Neural progenitor cell (in vitro differentiated cells): ENCODE data around the gene PJA2. TPM values are rescaled to one million over a fixed set of nuclear protein-coding genes. Genes with fewer than 3 reads are reported as not detected.

Experiments used
- DNase-seq: peaks from one replicate; pipeline ENCODE4 v3.0.0-alpha.2; 2016; ENCODE audit warnings: low spot score
- H2AFZ ChIP-seq: fragments of 200-600 bp; sonication (generic); replicated peaks from 2 replicates; pipeline ENCODE4 v1.6.1; 2016; ENCODE audit warnings: antibody characterized with exemption
- H3F3A ChIP-seq: fragments of 200-600 bp; sonication (generic); 2 replicates; pipeline ENCODE4 v1.6.1; 2016; ENCODE audit warnings: antibody characterized with exemption, low read depth
- H3K27ac ChIP-seq: fragments of 200-600 bp; sonication (generic); 2 replicates; pipeline ENCODE4 v1.5.1; 2016; ENCODE audit warnings: mild to moderate bottlenecking
- H3K27me3 ChIP-seq: fragments of 200-600 bp; sonication (generic); 2 replicates; pipeline ENCODE4 v1.6.1; 2016; ENCODE audit warnings: mild to moderate bottlenecking, moderate library complexity
- H3K36me3 ChIP-seq: fragments of 200-600 bp; sonication (generic); 2 replicates; pipeline ENCODE4 v1.5.1; 2016
- H3K4me1 ChIP-seq: fragments of 200-600 bp; sonication (generic); 2 replicates; pipeline ENCODE4 v1.6.1; 2016; ENCODE audit warnings: mixed run types
- H3K4me2 ChIP-seq: fragments of 200-600 bp; sonication (generic); 2 replicates; pipeline ENCODE4 v1.6.1; 2016
- H3K4me3 ChIP-seq: fragments of 200-600 bp; sonication (generic); 2 replicates; pipeline ENCODE4 v1.5.1; 2016
- H3K79me2 ChIP-seq: fragments of 200-600 bp; sonication (generic); 2 replicates; pipeline ENCODE4 v1.6.1; 2016; ENCODE audit warnings: low read depth
- H3K9ac ChIP-seq: fragments of 200-600 bp; sonication (generic); 2 replicates; pipeline ENCODE4 v1.6.1; 2016
- H3K9me3 ChIP-seq: fragments of 200-600 bp; sonication (generic); 2 replicates; pipeline ENCODE4 v1.5.1; 2016; ENCODE audit warnings: low read depth
- H4K20me1 ChIP-seq: fragments of 200-600 bp; sonication (generic); 2 replicates; pipeline ENCODE4 v1.6.1; 2016; ENCODE audit warnings: low read depth
- H3K27ac Mint-ChIP-seq: 3 replicates; pipeline ENCODE4 v1.8.0; 2021; ENCODE audit warnings: mixed read lengths
- H3K27me3 Mint-ChIP-seq: 2 replicates; pipeline ENCODE4 v1.8.0; 2022; ENCODE audit warnings: low read depth, mild to moderate bottlenecking, inconsistent platforms, moderate library complexity, mixed read lengths; ENCODE audit not compliant: insufficient read depth
- H3K36me3 Mint-ChIP-seq: 3 replicates; pipeline ENCODE4 v1.8.0; 2021; ENCODE audit warnings: mixed read lengths
- H3K4me1 Mint-ChIP-seq: 3 replicates; pipeline ENCODE4 v1.8.0; 2021; ENCODE audit warnings: mixed read lengths
- H3K4me3 Mint-ChIP-seq: 3 replicates; pipeline ENCODE4 v1.8.0; 2021; ENCODE audit warnings: mild to moderate bottlenecking, moderate library complexity, mixed read lengths
- H3K9me3 Mint-ChIP-seq: 3 replicates; pipeline ENCODE4 v1.8.0; 2020; ENCODE audit warnings: mixed read lengths
- EZH2 ChIP-seq: fragments of 200-600 bp; sonication (generic); IDR thresholded peaks from 2 replicates; pipeline ENCODE4 v1.6.1; 2017; ENCODE audit warnings: antibody characterized with exemption, mild to moderate bottlenecking, moderate library complexity
- EZH2phosphoT487 ChIP-seq: fragments of 200-600 bp; sonication (generic); IDR thresholded peaks from 2 replicates; pipeline ENCODE4 v1.6.1; 2017; ENCODE audit warnings: antibody characterized with exemption
- total RNA-seq: library from RNA; depleted of rRNA; stranded (reverse); fragments of >200 nt; gene quantifications from 2 replicates; pipeline ENCODE4 v1.2.3, GENCODE V29; 2015; ENCODE audit warnings: low replicate concordance
- TF ChIP-seq, protein P1 (sequence below): fragments of 200-600 bp; sonication (generic); IDR thresholded peaks from 2 replicates; pipeline ENCODE4 v1.5.1; 2017; ENCODE audit warnings: antibody characterized with exemption, mild to moderate bottlenecking

The PJA2 gene
- total RNA-seq, 1 donor from 2014 or later, result 128 TPM

DNA sequence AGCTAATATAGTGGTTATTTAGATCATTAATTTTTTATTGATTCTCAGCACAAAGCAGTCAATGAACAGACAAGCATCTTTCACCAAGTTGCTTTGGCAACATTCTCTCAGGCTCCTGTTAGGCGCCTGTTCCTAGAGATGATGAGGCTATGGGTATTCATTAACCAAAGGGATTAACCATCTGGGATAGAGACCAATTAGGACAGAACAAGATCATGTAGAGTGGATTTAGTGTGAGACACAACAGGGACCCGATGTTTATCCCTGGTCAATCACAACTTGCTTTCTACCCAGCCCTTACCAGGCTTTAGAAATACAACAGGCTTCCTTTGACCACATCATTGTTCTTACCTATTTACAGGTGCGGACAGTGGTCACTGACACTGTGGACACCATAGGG lies 82.2 kb downstream of the PJA2 start:
- Histone ChIP-seq H4K20me1 (peaks cover 4% of the 10 kb centered on the region), H3K27ac (no peak overlapping the region), H3K79me2 (no peaks in the 10 kb centered on the region), H3K9ac (no peak overlapping the region), H3K27me3 (no peaks in the 10 kb centered on the region), H3F3A (peaks cover 26% of the 10 kb centered on the region), H3K4me3 (no peak overlapping the region), H3K36me3 (no peaks in the 10 kb centered on the region), H3K9me3 (no peaks in the 10 kb centered on the region), H3K4me2 (peak overlapping the region; percentile 29), H2AFZ (no peak overlapping the region), H3K4me1 (peaks cover 47% of the 10 kb centered on the region)
- peaks cover 5% of the 10 kb centered on the region for H3K4me1 Mint-ChIP-seq
- H3K36me3 Mint-ChIP-seq, result peaks cover 2% of the 10 kb centered on the region
- no peak overlapping the region for H3K27ac Mint-ChIP-seq
- H3K4me3 Mint-ChIP-seq, result no peak overlapping the region
- H3K9me3 Mint-ChIP-seq, result no peaks in the 10 kb centered on the region
- DNase-seq, result peak; percentile 57
- no peaks in the 10 kb centered on the region for H3K27me3 Mint-ChIP-seq
- TF ChIP-seq, protein P1, sequence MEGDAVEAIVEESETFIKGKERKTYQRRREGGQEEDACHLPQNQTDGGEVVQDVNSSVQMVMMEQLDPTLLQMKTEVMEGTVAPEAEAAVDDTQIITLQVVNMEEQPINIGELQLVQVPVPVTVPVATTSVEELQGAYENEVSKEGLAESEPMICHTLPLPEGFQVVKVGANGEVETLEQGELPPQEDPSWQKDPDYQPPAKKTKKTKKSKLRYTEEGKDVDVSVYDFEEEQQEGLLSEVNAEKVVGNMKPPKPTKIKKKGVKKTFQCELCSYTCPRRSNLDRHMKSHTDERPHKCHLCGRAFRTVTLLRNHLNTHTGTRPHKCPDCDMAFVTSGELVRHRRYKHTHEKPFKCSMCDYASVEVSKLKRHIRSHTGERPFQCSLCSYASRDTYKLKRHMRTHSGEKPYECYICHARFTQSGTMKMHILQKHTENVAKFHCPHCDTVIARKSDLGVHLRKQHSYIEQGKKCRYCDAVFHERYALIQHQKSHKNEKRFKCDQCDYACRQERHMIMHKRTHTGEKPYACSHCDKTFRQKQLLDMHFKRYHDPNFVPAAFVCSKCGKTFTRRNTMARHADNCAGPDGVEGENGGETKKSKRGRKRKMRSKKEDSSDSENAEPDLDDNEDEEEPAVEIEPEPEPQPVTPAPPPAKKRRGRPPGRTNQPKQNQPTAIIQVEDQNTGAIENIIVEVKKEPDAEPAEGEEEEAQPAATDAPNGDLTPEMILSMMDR, result no peak
- TF ChIP-seq EZH2phosphoT487, result peak; percentile 88

GRCh38 chr5:109326919-109327318 lies 82.9 kb downstream of the PJA2 start:
- H3K9me3 ChIP-seq, result no peaks in the 10 kb centered on the region
- H3K27me3 Mint-ChIP-seq, result no peaks in the 10 kb centered on the region
- H3K9me3 Mint-ChIP-seq, result no peaks in the 10 kb centered on the region
- H3K4me1 ChIP-seq, result peaks cover 47% of the 10 kb centered on the region
- no peak overlapping the region for H3K4me3 ChIP-seq
- H3K4me2 ChIP-seq, result peak overlapping the region; percentile 29
- no peaks in the 10 kb centered on the region for H3K27me3 ChIP-seq
- H3K4me3 Mint-ChIP-seq, result no peak overlapping the region
- no peak overlapping the region for H3K9ac ChIP-seq
- no peak overlapping the region for H3K27ac ChIP-seq
- peaks cover 2% of the 10 kb centered on the region for H3K36me3 Mint-ChIP-seq
- DNase-seq, result no peak
- peaks cover 4% of the 10 kb centered on the region for H4K20me1 ChIP-seq
- no peak overlapping the region for H3K27ac Mint-ChIP-seq
- H3F3A ChIP-seq, result peaks cover 26% of the 10 kb centered on the region
- TF ChIP-seq, protein P1, result no peak
- TF ChIP-seq EZH2phosphoT487 (no peak), EZH2 (no peak)
- H3K4me1 Mint-ChIP-seq, result peaks cover 5% of the 10 kb centered on the region
- no peaks in the 10 kb centered on the region for H3K79me2 ChIP-seq
- no peaks in the 10 kb centered on the region for H3K36me3 ChIP-seq
- no peak overlapping the region for H2AFZ ChIP-seq

DNA sequence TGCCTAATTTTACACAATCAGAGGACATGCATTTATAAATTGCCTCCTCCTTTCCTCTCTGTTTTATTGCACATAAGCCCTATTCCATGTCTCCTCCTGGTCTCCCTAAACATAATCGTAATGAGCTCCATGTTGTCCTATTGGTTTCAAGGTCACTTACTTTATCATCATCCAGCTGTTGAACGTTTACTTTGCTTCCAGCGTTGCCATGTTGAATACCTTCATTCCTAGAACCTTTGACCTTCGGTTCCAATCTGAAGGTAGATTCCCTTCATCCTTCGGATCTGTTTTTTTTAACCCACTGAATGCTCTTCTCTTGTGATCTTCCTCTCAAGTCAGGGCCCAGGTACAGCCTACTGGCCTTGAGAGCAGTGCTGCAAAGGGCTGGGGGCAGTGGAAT lies 84.3 kb downstream of the PJA2 start:
- Histone ChIP-seq H3K27me3 (no peaks in the 10 kb centered on the region), H3K4me1 (peaks cover 33% of the 10 kb centered on the region), H3F3A (peaks cover 23% of the 10 kb centered on the region), H3K4me2 (no peak overlapping the region), H2AFZ (no peak overlapping the region), H3K9ac (no peak overlapping the region), H4K20me1 (peaks cover 4% of the 10 kb centered on the region), H3K4me3 (no peak overlapping the region), H3K9me3 (no peaks in the 10 kb centered on the region), H3K79me2 (no peaks in the 10 kb centered on the region), H3K27ac (no peak overlapping the region), H3K36me3 (no peaks in the 10 kb centered on the region)
- Mint-ChIP-seq H3K9me3 (no peaks in the 10 kb centered on the region), H3K36me3 (peaks cover 2% of the 10 kb centered on the region), H3K4me1 (peaks cover 3% of the 10 kb centered on the region), H3K4me3 (no peak overlapping the region), H3K27me3 (no peaks in the 10 kb centered on the region), H3K27ac (no peak overlapping the region)
- TF ChIP-seq, protein P1, result no peak
- TF ChIP-seq EZH2phosphoT487, result no peak
- no peak for TF ChIP-seq EZH2
- DNase-seq, result no peak
